HEK293T (cell line): ENCODE results near the gene XPO4.

Experiments used
- FOXM1 ChIP-seq: fragments of 450-650 bp; IDR thresholded peaks from 2 replicates; pipeline ENCODE4 v1.6.1; 2017; ENCODE audit warnings: mild to moderate bottlenecking, borderline replicate concordance
- HDGF ChIP-seq: fragments of 450-650 bp; IDR thresholded peaks from 2 replicates; pipeline ENCODE4 v1.6.1; 2017; ENCODE audit warnings: antibody characterized with exemption, borderline replicate concordance
- SUZ12 ChIP-seq: fragments of 450-650 bp; IDR thresholded peaks from 2 replicates; pipeline ENCODE4 v1.6.1; 2016; ENCODE audit warnings: mild to moderate bottlenecking
- ZNF384 ChIP-seq: fragments of 450-650 bp; IDR thresholded peaks from 2 replicates; pipeline ENCODE4 v1.6.1; 2016

DNA sequence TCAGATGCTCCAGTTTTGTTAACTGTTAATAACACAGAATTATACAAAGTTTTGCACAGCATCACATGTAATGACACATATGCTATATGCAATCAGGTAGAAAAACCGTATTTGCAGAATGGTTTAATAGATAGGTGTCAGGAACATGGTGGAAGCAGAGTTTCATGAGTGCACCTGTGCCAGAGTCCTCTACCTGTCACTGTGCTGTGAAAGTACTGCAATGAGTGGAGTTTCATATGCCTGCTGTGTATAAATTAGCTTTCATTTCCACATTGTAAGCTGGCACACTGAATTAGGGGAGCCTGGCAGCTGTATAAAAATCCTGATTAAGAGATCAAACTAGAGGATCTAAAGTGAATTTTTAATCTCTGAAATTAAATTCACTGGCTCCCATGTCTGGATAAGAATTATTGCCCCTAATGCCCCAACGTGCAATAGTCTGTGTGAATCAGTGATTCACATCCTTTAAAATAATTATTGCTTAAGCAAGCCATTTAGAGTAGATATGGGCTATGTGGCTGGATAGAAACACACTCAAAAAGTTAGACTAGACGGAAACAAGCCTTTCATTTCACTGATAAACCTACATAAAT, 120.3 kb downstream of the XPO4 start:
- no peak for TF ChIP-seq HDGF
- no peak for TF ChIP-seq ZNF384
- TF ChIP-seq SUZ12 = no peak
- no peak for TF ChIP-seq FOXM1
